GM12892 (cell line): ENCODE results near the gene MEGF9.

Source experiments
- POLR2A ChIP-seq: IDR thresholded peaks from 2 replicates; pipeline ENCODE4 v1.6.1; 2011; ENCODE audit warnings: low read depth, low read length, control low read depth
- POLR2AphosphoS5 ChIP-seq: IDR thresholded peaks from 2 replicates; pipeline ENCODE4 v1.6.1; 2011; ENCODE audit warnings: low read depth, low read length, control low read depth
- TAF1 ChIP-seq: IDR thresholded peaks from 2 replicates; pipeline ENCODE4 v1.6.1; 2011; ENCODE audit warnings: low read depth, mild to moderate bottlenecking, control low read depth, low read length, borderline replicate concordance

- TF ChIP-seq TAF1 (no peak), POLR2A (no peak), POLR2AphosphoS5 (no peak)
Observed at GRCh38 chr9:120758544-120758943, 44.3 kb upstream of the MEGF9 start.
